HCT116 (cell line): ENCODE data around the gene ZNF12. TPM values are rescaled to one million over a fixed set of nuclear protein-coding genes. Genes with fewer than 3 reads are reported as not detected.

Experiments
- ATAC-seq: fragments of 200-7000 bp; cut with Tn5 transposase; 2 replicates; pipeline ENCODE4 v1.9.1; 2020; ENCODE audit warnings: mild to moderate bottlenecking, moderate library complexity
- BruUV-seq: library from RNA; stranded (reverse); fragments of 400-500 nt; replicated peaks from 2 replicates; lab custom pipeline; 2021; lab: Mats Ljungman, UMichigan
- CTCF ChIA-PET: fragments of 300-600 bp; sonication (Branson Sonifier 250); formaldehyde crosslinking; loops from one replicate; lab custom pipeline; 2021; ENCODE audit warnings: antibody characterized with exemption; lab: Charles Lee
- POLR2A ChIA-PET: fragments of 300-600, 350-600 bp; sonication (Branson Sonifier 250); formaldehyde crosslinking; loops from one replicate; lab custom pipeline; 2021; ENCODE audit warnings: antibody characterized with exemption; lab: Charles Lee
- RAD21 ChIA-PET, 2 experiments: fragments of 300-600 bp; sonication (Branson Sonifier 250); formaldehyde crosslinking; loops; one replicate each; lab custom pipeline; 2023; ENCODE audit warnings: low total read pairs in 2 of 2; ENCODE audit not compliant: uncharacterized antibody in 2 of 2, unreplicated experiment in 2 of 2, low non-redundant PET in 1 of 2; lab: Charles Lee
- DNase-seq: peaks from one replicate; pipeline ENCODE4 v3.0.0-alpha.2; 2010; ENCODE audit warnings: low read depth, low spot score
- H2AFZ ChIP-seq: fragments of 200-600 bp; shearing (Covaris generic), sonication (generic); 2 replicates; pipeline ENCODE4 v1.6.1; 2017; ENCODE audit warnings: low read depth, mixed run types, mixed read lengths, antibody characterized with exemption, low read length; ENCODE audit not compliant: poor library complexity, severe bottlenecking
- H3K27ac ChIP-seq: 2 replicates; pipeline ENCODE4 v1.5.1; 2012; ENCODE audit warnings: low read depth, low read length
- H3K27me3 ChIP-seq: fragments of 200-600 bp; sonication (generic); 2 replicates; pipeline ENCODE4 v1.6.1; 2016; ENCODE audit warnings: mixed run types, low read length, mixed read lengths; ENCODE audit not compliant: insufficient read depth
- H3K36me3 ChIP-seq, 2 experiments: fragments of 200-500 bp in 1 of 2; fragments of 200-600 bp in 1 of 2; sonication (Bioruptor generic) in 1 of 2; sonication (generic) in 1 of 2; 2 replicates each; pipeline versions ENCODE4 v1.5.1 to v1.6.1; 2014 to 2016; ENCODE audit warnings: low read length in 2 of 2, inconsistent platforms in 1 of 2, mixed read lengths in 1 of 2, mixed run types in 1 of 2; ENCODE audit not compliant: insufficient read depth in 2 of 2, control insufficient read depth in 1 of 2
- H3K4me1 ChIP-seq, 2 experiments: fragments of 200-600 bp in 1 of 2; sonication (generic) in 1 of 2; 2 replicates each; pipeline versions ENCODE4 v1.5.1 to v1.6.1; 2012 to 2017; ENCODE audit warnings: low read length in 2 of 2, inconsistent platforms in 1 of 2, mild to moderate bottlenecking in 1 of 2, mixed read lengths in 1 of 2, mixed run types in 1 of 2, moderate library complexity in 1 of 2; ENCODE audit not compliant: insufficient read depth in 2 of 2, control insufficient read depth in 1 of 2
- H3K4me2 ChIP-seq: fragments of 200-600 bp; sonication (generic); 2 replicates; pipeline ENCODE4 v1.6.1; 2017; ENCODE audit warnings: mixed run types, low read length, mixed read lengths
- H3K4me3 ChIP-seq, 2 experiments: fragments of 200-600 bp in 1 of 2; sonication (generic) in 1 of 2; replicated peaks in 1 of 2; 2 replicates each; pipeline ENCODE4 v1.5.1; 2011 to 2016; ENCODE audit warnings: low read length in 2 of 2, control low read depth in 1 of 2, low read depth in 1 of 2, mild to moderate bottlenecking in 1 of 2, mixed read lengths in 1 of 2, mixed run types in 1 of 2
- H3K79me2 ChIP-seq: fragments of 200-600 bp; sonication (generic); 2 replicates; pipeline ENCODE4 v1.6.1; 2017; ENCODE audit warnings: mild to moderate bottlenecking, mixed run types, low read length, moderate library complexity, mixed read lengths; ENCODE audit not compliant: insufficient read depth
- H3K9ac ChIP-seq: fragments of 200-600 bp; sonication (generic); 2 replicates; pipeline ENCODE4 v1.6.1; 2016; ENCODE audit warnings: low read length, mixed read lengths
- H3K9me2 ChIP-seq: fragments of 200-600 bp; sonication (generic), shearing (Covaris generic); 2 replicates; pipeline ENCODE4 v1.6.1; 2017; ENCODE audit warnings: mixed run types, mild to moderate bottlenecking, moderate library complexity; ENCODE audit not compliant: insufficient read depth
- H3K9me3 ChIP-seq, 2 experiments: fragments of 200-500 bp in 1 of 2; fragments of 200-600 bp in 1 of 2; sonication (Bioruptor generic) in 1 of 2; sonication (generic) in 1 of 2; 2 replicates each; pipeline ENCODE4 v1.6.1; 2014 to 2017; ENCODE audit warnings: low read length in 2 of 2, mixed read lengths in 2 of 2, inconsistent platforms in 1 of 2, low read depth in 1 of 2, mild to moderate bottlenecking in 1 of 2, mixed run types in 1 of 2, moderate library complexity in 1 of 2; ENCODE audit not compliant: control insufficient read depth in 1 of 2, insufficient read depth in 1 of 2
- H4K20me1 ChIP-seq: fragments of 200-600 bp; sonication (generic), shearing (Covaris generic); 2 replicates; pipeline ENCODE4 v1.6.1; 2017; ENCODE audit warnings: mixed run types, mild to moderate bottlenecking, moderate library complexity; ENCODE audit not compliant: insufficient read depth
- SRF ChIP-seq: IDR thresholded peaks from 2 replicates; pipeline ENCODE4 v1.6.1; 2012; ENCODE audit warnings: low read depth
- intact Hi-C: fragments of 100-400 bp; cut with micrococcal nuclease; formaldehyde crosslinking; loops from 2 replicates; pipeline ENCODE4 v1.10.0; 2022
- total RNA-seq: library from RNA; stranded (reverse); gene quantifications from one replicate; pipeline ENCODE4 v1.2.1, GENCODE V29; 2021; ENCODE audit not compliant: unreplicated experiment
- TF ChIP-seq, protein P1 (sequence below): IDR thresholded peaks from 2 replicates; pipeline ENCODE4 v1.6.1; 2012
- TF ChIP-seq, protein P2 (sequence below): IDR thresholded peaks from 2 replicates; pipeline ENCODE4 v1.6.1; 2012; ENCODE audit warnings: low read depth
- TF ChIP-seq, protein P3 (sequence below): IDR thresholded peaks from 2 replicates; pipeline ENCODE4 v1.6.1; 2012
- TF ChIP-seq, protein P4 (sequence below): IDR thresholded peaks from 2 replicates; pipeline ENCODE4 v1.6.1; 2011; ENCODE audit warnings: mild to moderate bottlenecking, low read length, moderate library complexity; ENCODE audit not compliant: insufficient replicate concordance; ENCODE audit errors: extremely low read depth

Gene ZNF12
- total RNA-seq, 1 experiment from 2014 or later, result 19.0 TPM

DNA sequence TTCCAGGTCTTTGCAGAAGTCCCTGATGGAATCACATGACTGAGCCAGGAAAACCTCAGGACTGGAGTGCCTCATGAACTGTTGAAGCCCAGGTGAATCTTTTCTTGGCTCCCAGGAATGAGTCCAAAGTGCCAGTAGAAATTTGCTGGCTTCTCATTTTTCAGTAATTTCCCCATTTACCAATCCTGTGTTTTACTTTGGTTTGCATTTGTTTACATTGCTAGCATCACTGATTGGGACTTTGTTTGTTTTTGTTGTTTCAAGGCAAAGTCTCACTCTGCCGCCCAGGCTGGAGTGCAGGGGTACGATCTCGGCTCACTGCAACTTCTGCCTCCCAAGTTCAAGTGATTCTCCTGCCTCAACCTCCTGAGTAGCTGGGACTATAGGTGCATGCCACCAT, 1.6 kb upstream of the ZNF12 start (continued):
- TF ChIP-seq, protein P1, sequence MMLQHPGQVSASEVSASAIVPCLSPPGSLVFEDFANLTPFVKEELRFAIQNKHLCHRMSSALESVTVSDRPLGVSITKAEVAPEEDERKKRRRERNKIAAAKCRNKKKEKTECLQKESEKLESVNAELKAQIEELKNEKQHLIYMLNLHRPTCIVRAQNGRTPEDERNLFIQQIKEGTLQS, result no peak
- TF ChIP-seq, protein P2, sequence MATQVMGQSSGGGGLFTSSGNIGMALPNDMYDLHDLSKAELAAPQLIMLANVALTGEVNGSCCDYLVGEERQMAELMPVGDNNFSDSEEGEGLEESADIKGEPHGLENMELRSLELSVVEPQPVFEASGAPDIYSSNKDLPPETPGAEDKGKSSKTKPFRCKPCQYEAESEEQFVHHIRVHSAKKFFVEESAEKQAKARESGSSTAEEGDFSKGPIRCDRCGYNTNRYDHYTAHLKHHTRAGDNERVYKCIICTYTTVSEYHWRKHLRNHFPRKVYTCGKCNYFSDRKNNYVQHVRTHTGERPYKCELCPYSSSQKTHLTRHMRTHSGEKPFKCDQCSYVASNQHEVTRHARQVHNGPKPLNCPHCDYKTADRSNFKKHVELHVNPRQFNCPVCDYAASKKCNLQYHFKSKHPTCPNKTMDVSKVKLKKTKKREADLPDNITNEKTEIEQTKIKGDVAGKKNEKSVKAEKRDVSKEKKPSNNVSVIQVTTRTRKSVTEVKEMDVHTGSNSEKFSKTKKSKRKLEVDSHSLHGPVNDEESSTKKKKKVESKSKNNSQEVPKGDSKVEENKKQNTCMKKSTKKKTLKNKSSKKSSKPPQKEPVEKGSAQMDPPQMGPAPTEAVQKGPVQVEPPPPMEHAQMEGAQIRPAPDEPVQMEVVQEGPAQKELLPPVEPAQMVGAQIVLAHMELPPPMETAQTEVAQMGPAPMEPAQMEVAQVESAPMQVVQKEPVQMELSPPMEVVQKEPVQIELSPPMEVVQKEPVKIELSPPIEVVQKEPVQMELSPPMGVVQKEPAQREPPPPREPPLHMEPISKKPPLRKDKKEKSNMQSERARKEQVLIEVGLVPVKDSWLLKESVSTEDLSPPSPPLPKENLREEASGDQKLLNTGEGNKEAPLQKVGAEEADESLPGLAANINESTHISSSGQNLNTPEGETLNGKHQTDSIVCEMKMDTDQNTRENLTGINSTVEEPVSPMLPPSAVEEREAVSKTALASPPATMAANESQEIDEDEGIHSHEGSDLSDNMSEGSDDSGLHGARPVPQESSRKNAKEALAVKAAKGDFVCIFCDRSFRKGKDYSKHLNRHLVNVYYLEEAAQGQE, result no peak

DNA sequence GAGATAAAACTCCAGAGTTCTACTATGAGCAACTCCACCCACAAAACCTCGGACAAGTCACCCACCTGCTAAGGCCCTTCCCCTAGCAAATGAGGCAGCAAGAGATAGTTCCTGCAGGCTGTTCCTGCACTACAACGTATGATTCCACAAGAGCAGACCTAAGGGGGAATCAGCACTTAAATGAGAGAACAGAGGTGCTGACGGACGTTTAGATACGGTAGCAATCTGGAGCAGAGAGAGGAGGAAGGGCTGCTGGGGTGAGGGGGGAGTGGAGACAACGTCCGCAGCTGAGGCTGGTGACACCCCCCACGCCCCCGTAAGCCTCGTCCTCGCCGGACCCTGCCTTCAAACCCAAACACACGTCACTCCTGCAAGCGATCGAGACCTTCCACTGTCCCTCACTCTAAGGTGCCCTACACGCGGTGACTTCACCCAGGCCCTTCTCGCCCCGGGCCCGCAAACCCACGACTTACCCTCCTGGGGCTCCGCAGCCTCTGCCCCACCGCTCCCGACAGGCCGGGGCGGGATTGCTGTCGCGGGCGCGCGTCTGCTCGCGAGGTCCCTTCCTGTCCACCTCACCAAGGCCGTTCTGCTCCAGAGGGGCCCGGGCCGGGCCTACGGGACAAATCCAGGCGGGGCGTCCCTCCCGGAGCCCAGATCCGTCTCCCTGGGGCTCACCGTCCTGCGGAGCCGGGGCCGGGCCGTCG, 635 bp downstream of the ZNF12 start:
- Histone ChIP-seq H3K9ac (peak overlapping the region; percentile 97), H3K27ac (peak overlapping the region; percentile 85), H3K9me3 (peaks cover 5 to 7% of the 10 kb centered on the region in 2 experiments; a peak in 1 of 4 replicates), H3K4me3 (peak overlapping the region; percentile 92 to 94), H3K4me1 (peaks cover 5 to 19% of the 10 kb centered on the region in 2 experiments; a peak in 3 of 4 replicates), H3K4me2 (peak overlapping the region; percentile 98), H2AFZ (no peak overlapping the region), H3K9me2 (no peaks in the 10 kb centered on the region), H3K27me3 (no peaks in the 10 kb centered on the region), H3K79me2 (peaks cover 52% of the 10 kb centered on the region), H3K36me3 (peaks cover 14 to 35% of the 10 kb centered on the region in 2 experiments), H4K20me1 (peaks cover 3% of the 10 kb centered on the region; the same call in 1 of the 2 replicates)
- TSS peak; percentile 47 for BruUV-seq
- intact Hi-C loops, result no loop called here
- ChIA-PET CTCF (no interaction called here), POLR2A (no interaction called here), RAD21 (no interaction called here)
- TF ChIP-seq, protein P3, sequence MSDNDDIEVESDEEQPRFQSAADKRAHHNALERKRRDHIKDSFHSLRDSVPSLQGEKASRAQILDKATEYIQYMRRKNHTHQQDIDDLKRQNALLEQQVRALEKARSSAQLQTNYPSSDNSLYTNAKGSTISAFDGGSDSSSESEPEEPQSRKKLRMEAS, result no peak
- no peak for TF ChIP-seq SRF
- TF ChIP-seq, protein P4, sequence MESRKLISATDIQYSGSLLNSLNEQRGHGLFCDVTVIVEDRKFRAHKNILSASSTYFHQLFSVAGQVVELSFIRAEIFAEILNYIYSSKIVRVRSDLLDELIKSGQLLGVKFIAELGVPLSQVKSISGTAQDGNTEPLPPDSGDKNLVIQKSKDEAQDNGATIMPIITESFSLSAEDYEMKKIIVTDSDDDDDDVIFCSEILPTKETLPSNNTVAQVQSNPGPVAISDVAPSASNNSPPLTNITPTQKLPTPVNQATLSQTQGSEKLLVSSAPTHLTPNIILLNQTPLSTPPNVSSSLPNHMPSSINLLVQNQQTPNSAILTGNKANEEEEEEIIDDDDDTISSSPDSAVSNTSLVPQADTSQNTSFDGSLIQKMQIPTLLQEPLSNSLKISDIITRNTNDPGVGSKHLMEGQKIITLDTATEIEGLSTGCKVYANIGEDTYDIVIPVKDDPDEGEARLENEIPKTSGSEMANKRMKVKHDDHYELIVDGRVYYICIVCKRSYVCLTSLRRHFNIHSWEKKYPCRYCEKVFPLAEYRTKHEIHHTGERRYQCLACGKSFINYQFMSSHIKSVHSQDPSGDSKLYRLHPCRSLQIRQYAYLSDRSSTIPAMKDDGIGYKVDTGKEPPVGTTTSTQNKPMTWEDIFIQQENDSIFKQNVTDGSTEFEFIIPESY, result no peak
- ATAC-seq, result peak; percentile 54
- no peak for DNase-seq
